ENCODE data around the gene PIK3CA. TPM values are rescaled to one million over a fixed set of nuclear protein-coding genes. Genes with fewer than 3 reads are reported as not detected.

PIK3CA gene
- 10 to 100 TPM; 28.3 to 40.2 (median 32.0) TPM for total RNA-seq
- polyA plus RNA-seq = 1 to 10 TPM; 4.9 to 6.2 (median 5.5) TPM
- long read RNA-seq, donor 1, full-length matches to known transcripts = 3 of 3 reads
- long read RNA-seq, donor 1, partial matches to known transcripts = 0 of 3 reads
- long read RNA-seq, donor 1, other reads (novel, unspliced or antisense) = 0 of 3 reads
- long read RNA-seq, donor 2, full-length matches to known transcripts = 2 of 9 reads
- long read RNA-seq, donor 2, partial matches to known transcripts = 7 of 9 reads
- long read RNA-seq, donor 2, other reads (novel, unspliced or antisense) = 0 of 9 reads

- Histone ChIP-seq H3K4me1 (peaks cover 4 to 48% (median 42%) of the 10 kb centered on the region in 6 donors), H3K9me3 (no peaks in the 10 kb centered on the region), H3K36me3 (no peaks in the 10 kb centered on the region), H3K27me3 (replicated peaks in 1 of 7) (no peaks in the 10 kb centered on the region), H3K4me3 (peak within 1 kb of the TSS; percentile 71 to 91 (median 83)), H3K27ac (peak within 1 kb of the TSS; percentile 96 to 100 (median 100))
- peak; percentile 97 for DNase-seq
- 0 to 1% (median 0%) methylated on average over 47 to 67 of the region's 67 CpGs for WGBS, 5 donors
- TF ChIP-seq POLR2AphosphoS5 (IDR thresholded peaks at IDR 0.05) (peak; percentile 82 to 96 (median 83)), POLR2A (IDR thresholded peaks at IDR 0.05) (peak; percentile 43 to 88 (median 64)), CTCF (IDR thresholded peaks at IDR 0.05 in 8 of 11, conservative IDR thresholded peaks at IDR 0.05 in 3 of 11) (no peak)
- intact Hi-C loops (cut with DNase I; ENCODE audit: low total_unique reads) = loop anchor here (5.0 kb wide), 1 partner anchor 169 kb away; no protein-coding TSS in a partner anchor
These were observed at the start of gene PIK3CA for GRCh38 chr3:179147873-179148615. Gene PIK3CA, plus strand, starts transcription at chr3:179148357. Its CDS starts 50,469 bp downstream, at chr3:179198826.

GRCh38 chr3:179098388-179099077, 49.6 kb upstream of the PIK3CA start:
- intact Hi-C loops (cut with DNase I; ENCODE audit: low total_unique reads) = no loop called here
- 75 to 88% (median 82%) methylated on average over 7 of the region's 7 CpGs for WGBS, 5 donors
- H3K4me3 ChIP-seq = peak overlapping the region in 1 of 8 donors; percentile 7
- DNase-seq = no peak
- no peaks in the 10 kb centered on the region for H3K36me3 ChIP-seq
- H3K4me1 ChIP-seq = no peaks in the 10 kb centered on the region
- no peak overlapping the region for H3K27ac ChIP-seq
- TF ChIP-seq POLR2AphosphoS5 (IDR thresholded peaks at IDR 0.05) (no peak), CTCF (IDR thresholded peaks at IDR 0.05 in 8 of 11, conservative IDR thresholded peaks at IDR 0.05 in 3 of 11) (no peak), POLR2A (IDR thresholded peaks at IDR 0.05) (no peak)
- H3K9me3 ChIP-seq = no peaks in the 10 kb centered on the region
- no peaks in the 10 kb centered on the region for H3K27me3 ChIP-seq (replicated peaks in 1 of 7)

- Histone ChIP-seq H3K9me3 (no peaks in the 10 kb centered on the region), H3K4me3 (no peak overlapping the region), H3K4me1 (no peaks in the 10 kb centered on the region), H3K27ac (no peak overlapping the region), H3K36me3 (no peaks in the 10 kb centered on the region), H3K27me3 (replicated peaks in 1 of 7) (no peaks in the 10 kb centered on the region)
- TF ChIP-seq POLR2A (IDR thresholded peaks at IDR 0.05) (no peak), CTCF (IDR thresholded peaks at IDR 0.05 in 8 of 11, conservative IDR thresholded peaks at IDR 0.05 in 3 of 11) (no peak), POLR2AphosphoS5 (IDR thresholded peaks at IDR 0.05) (no peak)
- no peak for DNase-seq
- intact Hi-C loops (cut with DNase I; ENCODE audit: low total_unique reads) = no loop called here
These were observed 47.5 kb upstream of the PIK3CA start for GRCh38 chr3:179100652-179101051.

All from spleen (tissue), 13 donors.